ENCODE results near the gene LOX.

Gene LOX

DNA sequence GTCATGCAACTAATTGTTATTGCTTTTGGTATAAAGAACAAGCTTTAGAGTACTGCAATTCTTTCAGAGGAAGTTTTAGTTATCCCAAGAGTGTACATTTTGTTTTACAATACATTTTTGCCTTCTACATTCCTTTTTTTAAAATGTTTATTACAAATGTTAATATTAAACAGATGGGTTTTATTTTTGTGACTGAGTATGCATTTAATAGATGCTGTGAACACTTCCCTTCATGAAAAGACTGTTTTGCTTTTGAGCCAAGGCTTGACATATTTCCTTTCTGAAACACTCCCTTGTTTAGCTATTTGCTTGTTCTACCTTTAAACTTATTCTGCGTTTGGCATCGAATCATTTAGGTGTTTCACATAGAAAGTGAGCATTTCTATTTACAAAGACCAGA, 36.4 kb upstream of the LOX start:
- Histone ChIP-seq H3K4me3 (ENCODE audit: low read length) (no peak overlapping the region), H3K27ac (ENCODE audit: low read length) (no peak overlapping the region), H3K27me3 (ENCODE audit: control insufficient read depth, insufficient read depth, low read length) (no peaks in the 10 kb centered on the region), H3K4me1 (ENCODE audit: control insufficient read depth, insufficient read depth, low read length) (no peaks in the 10 kb centered on the region), H3K36me3 (ENCODE audit: control insufficient read depth, insufficient read depth, low read length) (no peaks in the 10 kb centered on the region), H3K9me3 (ENCODE audit: control insufficient read depth, insufficient read depth, low read length) (no peaks in the 10 kb centered on the region)
- DNase-seq (ENCODE audit: low read depth, low spot score): no peak
- no CpG with 5 or more reads among the region's 2 CpGs for WGBS (ENCODE audit: insufficient coverage, insufficient read length)

DNA sequence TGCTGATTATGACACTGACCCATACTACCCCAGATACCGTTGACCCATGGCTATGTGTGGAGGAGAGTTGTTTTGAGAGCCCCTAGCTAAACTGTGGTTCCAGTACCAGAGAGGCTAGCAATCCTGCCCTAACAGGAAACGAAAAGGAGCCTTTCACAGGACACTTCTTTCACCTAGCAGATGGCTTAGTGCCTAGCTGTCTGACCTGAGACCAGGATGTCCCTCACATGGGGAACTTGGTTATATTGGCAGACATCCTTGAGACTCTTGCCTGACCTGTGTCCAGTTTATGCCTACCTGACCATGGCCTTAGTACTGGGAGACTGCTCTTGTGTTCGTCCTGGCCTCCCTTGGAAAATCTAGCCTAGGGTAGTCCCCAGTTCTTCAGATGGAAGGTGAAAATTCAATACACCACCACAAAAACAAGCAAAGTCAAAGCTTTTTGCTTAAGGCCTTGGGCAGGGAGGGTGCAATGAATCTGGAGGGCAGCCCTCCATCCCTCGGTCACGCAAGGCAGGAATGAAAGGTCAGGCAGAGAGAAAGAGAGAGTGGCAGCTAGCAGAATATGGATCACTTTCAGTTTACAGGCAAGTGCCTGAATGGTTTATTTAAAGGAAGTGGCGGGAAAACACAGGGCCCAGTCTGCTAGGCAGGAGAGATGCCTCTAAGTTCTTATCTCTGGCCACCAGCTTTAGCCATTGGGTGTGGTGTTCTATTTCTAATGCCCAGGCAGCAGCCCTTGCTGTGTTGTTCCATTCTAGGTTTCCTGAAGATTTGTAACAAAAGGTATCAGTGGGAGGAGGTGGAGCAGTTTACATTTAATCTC, 34.9 kb upstream of the LOX start:
- no peak for DNase-seq (ENCODE audit: low read depth, low spot score)
- WGBS (ENCODE audit: insufficient coverage, insufficient read length): no CpG with 5 or more reads among the region's 6 CpGs

GRCh38 chr5:122112063-122112462, 34.0 kb upstream of the LOX start:
- DNase-seq (ENCODE audit: low read depth, low spot score): no peak
- WGBS (ENCODE audit: insufficient coverage, insufficient read length): no CpG with 5 or more reads among the region's 3 CpGs
- H3K27me3 ChIP-seq (ENCODE audit: control insufficient read depth, insufficient read depth, low read length): no peaks in the 10 kb centered on the region
- no peaks in the 10 kb centered on the region for H3K9me3 ChIP-seq (ENCODE audit: control insufficient read depth, insufficient read depth, low read length)
- H3K4me1 ChIP-seq (ENCODE audit: control insufficient read depth, insufficient read depth, low read length): no peaks in the 10 kb centered on the region
- no peaks in the 10 kb centered on the region for H3K36me3 ChIP-seq (ENCODE audit: control insufficient read depth, insufficient read depth, low read length)
- no peak overlapping the region for H3K27ac ChIP-seq (ENCODE audit: low read length)
- H3K4me3 ChIP-seq (ENCODE audit: low read length): no peak overlapping the region

More for the DNA sequence above, 34.9 kb upstream of the LOX start:
- Histone ChIP-seq H3K27ac (ENCODE audit: low read length) (no peak overlapping the region), H3K9me3 (ENCODE audit: control insufficient read depth, insufficient read depth, low read length) (no peaks in the 10 kb centered on the region), H3K36me3 (ENCODE audit: control insufficient read depth, insufficient read depth, low read length) (no peaks in the 10 kb centered on the region), H3K4me1 (ENCODE audit: control insufficient read depth, insufficient read depth, low read length) (no peaks in the 10 kb centered on the region), H3K27me3 (ENCODE audit: control insufficient read depth, insufficient read depth, low read length) (no peaks in the 10 kb centered on the region), H3K4me3 (ENCODE audit: low read length) (no peak overlapping the region)

- WGBS (ENCODE audit: insufficient coverage, insufficient read length): no CpG with 5 or more reads among the region's 5 CpGs
These were observed 33.4 kb upstream of the LOX start for GRCh38 chr5:122111460-122111859.

DNA sequence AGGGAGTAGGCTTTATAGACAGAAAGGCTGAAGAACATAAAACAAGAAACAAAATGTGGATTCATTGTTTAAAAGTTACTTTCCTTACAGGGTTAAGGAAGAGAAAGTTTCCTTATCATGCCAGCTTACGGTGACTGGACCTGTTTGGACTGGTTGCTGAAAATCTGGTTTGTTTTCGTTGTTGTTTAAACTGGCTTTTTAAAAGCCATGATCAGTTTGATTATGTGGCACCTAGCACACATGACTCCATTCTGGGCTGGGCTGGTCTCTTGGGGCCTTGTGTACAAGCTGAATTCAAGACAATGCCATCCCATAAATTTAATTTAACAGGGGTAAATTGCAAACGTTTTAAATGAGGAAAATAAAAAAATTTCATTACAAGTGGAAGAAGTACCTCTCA, 32.9 kb upstream of the LOX start:
- no peaks in the 10 kb centered on the region for H3K9me3 ChIP-seq (ENCODE audit: control insufficient read depth, insufficient read depth, low read length)
- H3K27ac ChIP-seq (ENCODE audit: low read length): no peak overlapping the region
- no peak overlapping the region for H3K4me3 ChIP-seq (ENCODE audit: low read length)
- H3K27me3 ChIP-seq (ENCODE audit: control insufficient read depth, insufficient read depth, low read length): no peaks in the 10 kb centered on the region
- no peaks in the 10 kb centered on the region for H3K4me1 ChIP-seq (ENCODE audit: control insufficient read depth, insufficient read depth, low read length)
- WGBS (ENCODE audit: insufficient coverage, insufficient read length): no CpG with 5 or more reads among the region's 3 CpGs
- no peak for DNase-seq (ENCODE audit: low read depth, low spot score)
- no peaks in the 10 kb centered on the region for H3K36me3 ChIP-seq (ENCODE audit: control insufficient read depth, insufficient read depth, low read length)

More at GRCh38 chr5:122111460-122111859, 33.4 kb upstream of the LOX start:
- Histone ChIP-seq H3K36me3 (ENCODE audit: control insufficient read depth, insufficient read depth, low read length) (no peaks in the 10 kb centered on the region), H3K9me3 (ENCODE audit: control insufficient read depth, insufficient read depth, low read length) (no peaks in the 10 kb centered on the region), H3K4me1 (ENCODE audit: control insufficient read depth, insufficient read depth, low read length) (no peaks in the 10 kb centered on the region), H3K27ac (ENCODE audit: low read length) (no peak overlapping the region), H3K4me3 (ENCODE audit: low read length) (no peak overlapping the region), H3K27me3 (ENCODE audit: control insufficient read depth, insufficient read depth, low read length) (no peaks in the 10 kb centered on the region)
- DNase-seq (ENCODE audit: low read depth, low spot score): no peak

DNA sequence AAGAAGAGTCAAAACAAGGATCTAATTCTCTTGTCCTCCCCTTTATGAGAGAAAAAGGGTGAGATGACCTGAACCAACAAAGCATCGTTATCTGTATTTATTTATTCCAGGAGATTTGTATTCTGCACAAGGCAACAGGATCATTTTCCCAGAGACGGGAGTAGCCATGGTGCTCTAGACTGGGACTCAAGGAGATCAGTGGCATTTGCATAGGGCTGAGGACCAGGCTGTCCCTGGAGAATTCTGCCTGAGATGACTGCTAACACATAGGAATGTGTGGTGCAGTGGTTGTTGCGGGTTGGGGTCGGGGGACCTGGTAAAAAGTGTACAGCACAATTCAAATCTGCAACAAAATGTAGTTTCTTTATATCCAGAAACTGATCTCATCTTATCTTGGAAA, 29.0 kb upstream of the LOX start:
- H3K36me3 ChIP-seq (ENCODE audit: control insufficient read depth, insufficient read depth, low read length): no peaks in the 10 kb centered on the region
- H3K4me3 ChIP-seq (ENCODE audit: low read length): no peak overlapping the region
- no peaks in the 10 kb centered on the region for H3K4me1 ChIP-seq (ENCODE audit: control insufficient read depth, insufficient read depth, low read length)
- no peak overlapping the region for H3K27ac ChIP-seq (ENCODE audit: low read length)
- no peaks in the 10 kb centered on the region for H3K27me3 ChIP-seq (ENCODE audit: control insufficient read depth, insufficient read depth, low read length)
- no peaks in the 10 kb centered on the region for H3K9me3 ChIP-seq (ENCODE audit: control insufficient read depth, insufficient read depth, low read length)
- WGBS (ENCODE audit: insufficient coverage, insufficient read length): no CpG with 5 or more reads among the region's 4 CpGs
- DNase-seq (ENCODE audit: low read depth, low spot score): no peak

DNA sequence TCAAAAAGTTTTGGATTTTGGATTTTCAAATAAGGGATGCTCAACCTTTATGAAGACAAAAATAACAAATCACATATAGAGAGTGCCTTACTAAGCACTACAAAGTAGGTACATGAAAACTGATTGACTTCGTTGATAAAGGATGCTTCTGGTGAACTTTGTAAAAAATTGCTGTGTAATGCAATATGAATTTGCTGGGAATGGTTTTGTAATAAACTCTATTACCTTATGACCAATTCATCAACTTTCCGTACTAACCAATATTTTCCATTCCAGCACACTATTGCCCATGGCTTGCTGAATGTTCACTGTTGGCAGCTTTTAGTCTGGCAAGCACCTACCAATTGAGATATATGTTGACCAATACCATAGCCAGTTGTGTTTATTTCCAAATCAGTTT, 27.9 kb upstream of the LOX start:
- H3K27ac ChIP-seq (ENCODE audit: low read length): no peak overlapping the region
- DNase-seq (ENCODE audit: low read depth, low spot score): no peak
- H3K4me1 ChIP-seq (ENCODE audit: control insufficient read depth, insufficient read depth, low read length): no peaks in the 10 kb centered on the region
- H3K4me3 ChIP-seq (ENCODE audit: low read length): no peak overlapping the region
- no peaks in the 10 kb centered on the region for H3K36me3 ChIP-seq (ENCODE audit: control insufficient read depth, insufficient read depth, low read length)
- WGBS (ENCODE audit: insufficient coverage, insufficient read length): no CpG with 5 or more reads among the region's 2 CpGs
- no peaks in the 10 kb centered on the region for H3K27me3 ChIP-seq (ENCODE audit: control insufficient read depth, insufficient read depth, low read length)
- no peaks in the 10 kb centered on the region for H3K9me3 ChIP-seq (ENCODE audit: control insufficient read depth, insufficient read depth, low read length)

DNA sequence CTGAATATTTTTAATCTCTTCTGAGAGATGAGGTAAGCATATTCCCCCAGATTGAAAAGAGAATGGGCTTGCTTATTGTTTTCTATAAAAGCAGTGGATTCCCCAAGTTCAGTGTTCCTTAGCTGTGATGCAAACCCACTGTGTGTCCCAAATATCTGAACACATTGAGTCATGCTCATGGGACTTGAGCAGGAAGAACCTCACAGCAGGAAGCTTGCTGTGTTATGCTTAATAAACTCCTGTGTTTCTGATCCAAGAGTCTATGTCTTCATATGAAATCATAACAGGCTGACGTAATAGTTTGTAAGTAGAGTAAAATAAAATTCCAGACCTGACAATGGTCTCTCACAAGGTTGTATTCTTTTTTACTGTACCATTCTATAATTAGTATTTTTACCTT, 24.8 kb upstream of the LOX start:
- Histone ChIP-seq H3K9me3 (ENCODE audit: control insufficient read depth, insufficient read depth, low read length) (no peaks in the 10 kb centered on the region), H3K4me3 (ENCODE audit: low read length) (no peak overlapping the region), H3K4me1 (ENCODE audit: control insufficient read depth, insufficient read depth, low read length) (peaks cover 1% of the 10 kb centered on the region; the same call in 1 of the 2 replicates), H3K36me3 (ENCODE audit: control insufficient read depth, insufficient read depth, low read length) (no peaks in the 10 kb centered on the region), H3K27ac (ENCODE audit: low read length) (no peak overlapping the region), H3K27me3 (ENCODE audit: control insufficient read depth, insufficient read depth, low read length) (no peaks in the 10 kb centered on the region)
- no peak for DNase-seq (ENCODE audit: low read depth, low spot score)
- no CpG with 5 or more reads among the region's 1 CpG for WGBS (ENCODE audit: insufficient coverage, insufficient read length)

DNA sequence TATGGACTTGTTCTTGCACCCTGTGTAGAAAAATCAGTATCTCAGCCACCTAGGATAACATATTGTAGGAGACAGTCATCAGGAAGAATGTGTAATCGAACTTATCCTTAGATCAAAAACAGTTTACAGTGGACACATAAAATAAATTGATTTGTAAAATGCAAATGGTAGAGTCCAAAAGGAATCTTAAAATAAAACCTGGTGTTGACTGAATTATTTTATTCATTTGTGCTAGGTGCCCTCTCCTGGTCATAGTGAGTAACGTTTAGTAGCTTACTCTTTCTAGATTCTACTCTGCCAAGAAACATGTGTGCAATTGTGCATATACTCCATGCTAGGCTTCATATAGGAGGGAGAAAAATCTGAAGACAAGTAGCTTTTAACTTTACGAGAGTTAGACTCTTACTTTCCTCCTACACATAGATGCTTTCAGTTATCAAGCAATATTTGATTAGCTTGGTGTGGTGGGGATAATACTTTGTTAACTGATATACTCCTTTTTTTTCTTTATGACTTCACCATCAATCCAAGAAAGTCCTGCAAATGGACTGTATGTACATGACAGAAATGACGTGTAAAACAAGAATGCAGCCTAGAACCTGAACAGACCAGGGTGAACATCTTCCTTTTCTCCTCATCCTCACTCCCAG, 23.7 kb upstream of the LOX start:
- H3K36me3 ChIP-seq (ENCODE audit: control insufficient read depth, insufficient read depth, low read length): no peaks in the 10 kb centered on the region
- no peak for DNase-seq (ENCODE audit: low read depth, low spot score)
- no peak overlapping the region for H3K4me3 ChIP-seq (ENCODE audit: low read length)
- H3K4me1 ChIP-seq (ENCODE audit: control insufficient read depth, insufficient read depth, low read length): peaks cover 1% of the 10 kb centered on the region; the same call in 1 of the 2 replicates
- H3K27me3 ChIP-seq (ENCODE audit: control insufficient read depth, insufficient read depth, low read length): no peaks in the 10 kb centered on the region
- WGBS (ENCODE audit: insufficient coverage, insufficient read length): no CpG with 5 or more reads among the region's 4 CpGs
- no peak overlapping the region for H3K27ac ChIP-seq (ENCODE audit: low read length)
- H3K9me3 ChIP-seq (ENCODE audit: control insufficient read depth, insufficient read depth, low read length): no peaks in the 10 kb centered on the region

DNA sequence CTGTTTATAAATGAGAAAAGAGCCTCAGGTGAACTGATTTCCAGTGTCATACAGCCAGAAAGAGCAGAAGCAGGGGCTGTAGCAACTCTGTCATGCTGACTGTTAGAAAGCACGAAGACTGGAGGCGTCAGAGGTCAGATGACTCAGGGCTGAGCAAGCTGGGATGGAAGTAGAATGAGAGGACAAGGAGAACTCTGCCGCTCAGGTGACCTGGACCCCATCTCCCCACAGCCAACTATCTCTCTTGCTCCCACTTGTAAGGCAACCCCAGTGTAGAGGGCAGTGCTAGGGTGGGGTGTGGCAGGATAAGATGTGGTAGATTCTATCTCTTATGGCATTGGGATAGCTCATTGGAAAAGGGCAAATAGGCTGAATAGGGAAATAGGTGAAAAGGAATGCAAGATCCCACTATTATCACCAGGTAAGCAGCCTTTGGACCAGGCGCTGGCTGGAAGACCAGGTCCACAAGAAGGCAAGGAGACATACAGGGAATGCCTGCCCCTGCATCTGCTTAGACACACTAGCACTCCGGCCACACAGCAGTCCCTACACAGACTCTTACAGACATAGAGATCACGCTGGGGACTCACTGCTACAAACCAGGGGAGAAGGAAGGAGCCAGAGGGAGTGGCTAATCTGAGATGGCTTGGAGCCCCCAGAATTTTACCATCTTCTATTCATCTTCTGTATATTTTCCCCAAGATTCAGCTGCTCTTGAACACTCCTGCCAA, 21.2 kb upstream of the LOX start:
- no peak overlapping the region for H3K27ac ChIP-seq (ENCODE audit: low read length)
- no peak for DNase-seq (ENCODE audit: low read depth, low spot score)
- H3K9me3 ChIP-seq (ENCODE audit: control insufficient read depth, insufficient read depth, low read length): no peaks in the 10 kb centered on the region
- H3K27me3 ChIP-seq (ENCODE audit: control insufficient read depth, insufficient read depth, low read length): no peaks in the 10 kb centered on the region
- WGBS (ENCODE audit: insufficient coverage, insufficient read length): no CpG with 5 or more reads among the region's 6 CpGs
- H3K4me1 ChIP-seq (ENCODE audit: control insufficient read depth, insufficient read depth, low read length): peaks cover 1% of the 10 kb centered on the region; the same call in 1 of the 2 replicates
- H3K4me3 ChIP-seq (ENCODE audit: low read length): no peak overlapping the region
- no peaks in the 10 kb centered on the region for H3K36me3 ChIP-seq (ENCODE audit: control insufficient read depth, insufficient read depth, low read length)

Measured in iPS DF 6.9 (cell line).